K562 (cell line): ENCODE data around the gene RTF1. TPM values are rescaled to one million over a fixed set of nuclear protein-coding genes. Genes with fewer than 3 reads are reported as not detected.

Experiments used
- ATAC-seq: fragments of 200-7000 bp; cut with Tn5 transposase; 3 replicates; pipeline ENCODE4 v1.9.1; 2020; ENCODE audit warnings: moderate library complexity
- BruUV-seq: library from RNA; stranded (reverse); fragments of 400-500 nt; replicated peaks from 2 replicates; lab custom pipeline; 2021; lab: Mats Ljungman, UMichigan
- CTCF ChIA-PET: fragments of 300-600 bp; formaldehyde crosslinking; extraction: SDS; loops from one replicate; lab custom pipeline; 2021; ENCODE audit warnings: low intra/inter-chr PET ratio; lab: Yijun Ruan, JAX
- POLR2A ChIA-PET: fragments of 300-600, 350-650 bp; sonication (Branson Sonifier 250); formaldehyde crosslinking; extraction: SDS; loops from one replicate; lab custom pipeline; 2021; ENCODE audit warnings: antibody characterized with exemption, inconsistent platforms; lab: Yijun Ruan, JAX
- DNase-seq, 4 experiments: peaks; one replicate each; pipeline versions ENCODE4 v3.0.0 to v3.0.0-alpha.2; 2011 to 2018; ENCODE audit warnings: low spot score in 3 of 4, mixed read lengths in 3 of 4; ENCODE audit errors: extremely low read depth in 1 of 4
- FAIRE-seq: peaks from 2 replicates; lab custom pipeline; 2011; peaks lifted over from hg19 to GRCh38; lab: Jason Lieb, UNC
- H2AFZ ChIP-seq: 2 replicates; pipeline ENCODE4 v1.6.0; 2011; ENCODE audit warnings: low read depth, low read length, control low read depth, inconsistent platforms
- H3K27ac ChIP-seq: fragments of 200-600 bp; 3 replicates; pipeline ENCODE4 v1.8.0; 2011; ENCODE audit warnings: low read depth, mild to moderate bottlenecking, control low read depth, inconsistent platforms, low read length, moderate library complexity, mixed read lengths; ENCODE audit errors: extremely low read depth
- H3K27me3 ChIP-seq, 2 experiments: fragments of 300-600 bp in 1 of 2; 2 replicates in 1 of 2; 3 replicates in 1 of 2; pipeline versions ENCODE4 v1.6.0 to v1.8.0; 2011; ENCODE audit warnings: inconsistent platforms in 2 of 2, low read length in 2 of 2, mild to moderate bottlenecking in 1 of 2, mixed read lengths in 1 of 2, moderate library complexity in 1 of 2; ENCODE audit not compliant: control insufficient read depth in 2 of 2, insufficient read depth in 2 of 2
- H3K36me3 ChIP-seq: fragments of 300-600 bp; 3 replicates; pipeline ENCODE4 v1.8.0; 2011; ENCODE audit warnings: mild to moderate bottlenecking, low read length, inconsistent platforms; ENCODE audit not compliant: control insufficient read depth, insufficient read depth
- H3K4me1 ChIP-seq, 2 experiments: fragments of 200-600 bp in 1 of 2; replicated peaks in 1 of 2; 2 replicates in 1 of 2; 3 replicates in 1 of 2; pipeline versions ENCODE4 v1.5.1 to v1.8.0; 2011; ENCODE audit warnings: inconsistent platforms in 2 of 2, low read length in 2 of 2, mild to moderate bottlenecking in 1 of 2, mixed read lengths in 1 of 2, moderate library complexity in 1 of 2; ENCODE audit not compliant: control insufficient read depth in 2 of 2, insufficient read depth in 2 of 2
- H3K4me2 ChIP-seq: 2 replicates; pipeline ENCODE4 v1.6.1; 2011; ENCODE audit warnings: low read length, control low read depth, inconsistent platforms, mixed read lengths; ENCODE audit not compliant: insufficient read depth
- H3K4me3 ChIP-seq: fragments of 200-600 bp; sonication (generic), shearing (Covaris generic); 2 replicates; pipeline ENCODE4 v1.5.1; 2016; ENCODE audit warnings: control low read depth, inconsistent platforms
- H3K79me2 ChIP-seq: fragments of 200-600 bp; 3 replicates; pipeline ENCODE4 v1.8.0; 2011; ENCODE audit warnings: low read length, inconsistent platforms; ENCODE audit not compliant: control insufficient read depth, insufficient read depth
- H3K9ac ChIP-seq, 2 experiments: 2 replicates each; pipeline versions ENCODE4 v1.6.0 to v1.6.1; 2011; ENCODE audit warnings: low read depth in 2 of 2, low read length in 2 of 2, control low read depth in 1 of 2, inconsistent platforms in 1 of 2, mild to moderate bottlenecking in 1 of 2, mixed read lengths in 1 of 2; ENCODE audit not compliant: insufficient read depth in 1 of 2
- H3K9me1 ChIP-seq: one replicate; pipeline ENCODE4 v1.6.0; 2011; ENCODE audit warnings: inconsistent platforms, mild to moderate bottlenecking, low read length, moderate library complexity; ENCODE audit not compliant: control insufficient read depth, insufficient read depth
- H3K9me3 ChIP-seq: replicated peaks from 2 replicates; pipeline ENCODE4 v1.5.1; 2011; ENCODE audit warnings: low read depth, low read length, inconsistent platforms; ENCODE audit not compliant: control insufficient read depth, insufficient read depth
- H4K20me1 ChIP-seq: replicated peaks from 2 replicates; pipeline ENCODE4 v1.6.1; 2011; ENCODE audit warnings: low read length, inconsistent platforms, mixed read lengths; ENCODE audit not compliant: control insufficient read depth, insufficient read depth
- BDP1 ChIP-seq: IDR thresholded peaks from 3 replicates; pipeline ENCODE4 v1.6.1; 2011; ENCODE audit not compliant: insufficient read length, insufficient read depth
- CLOCK ChIP-seq: fragments of 250-450 bp; sonication (Bioruptor Pico); IDR thresholded peaks from 2 replicates; pipeline ENCODE4 v1.4.0; 2020; ENCODE audit warnings: mild to moderate bottlenecking, moderate library complexity, borderline replicate concordance
- ELF4 ChIP-seq: fragments of 450-650 bp; formaldehyde crosslinking; IDR thresholded peaks from 2 replicates; pipeline ENCODE4 v1.4.0; 2022; ENCODE audit warnings: missing genetic modification characterization
- KLF10 ChIP-seq: fragments of 250-450 bp; sonication (Bioruptor Pico); IDR thresholded peaks from 2 replicates; pipeline ENCODE4 v1.6.1; 2021; ENCODE audit warnings: matching md5 sums
- PHF21A ChIP-seq: fragments of 450-650 bp; IDR thresholded peaks from 2 replicates; pipeline ENCODE4 v1.6.1; 2017; ENCODE audit warnings: low read depth, borderline replicate concordance
- PML ChIP-seq: IDR thresholded peaks from 2 replicates; pipeline ENCODE4 v1.6.1; 2012; ENCODE audit warnings: low read length, inconsistent platforms
- POLR2G ChIP-seq: fragments of 200-400 bp; formaldehyde crosslinking; IDR thresholded peaks from 2 replicates; pipeline ENCODE4 v1.6.1; 2017; ENCODE audit warnings: low read depth, mild to moderate bottlenecking, antibody characterized with exemption, low read length, moderate library complexity
- TAF1 ChIP-seq: IDR thresholded peaks from 2 replicates; pipeline ENCODE4 v1.6.1; 2011; ENCODE audit warnings: mild to moderate bottlenecking, low read length, moderate library complexity; ENCODE audit not compliant: insufficient read depth, control insufficient read depth, severe bottlenecking; ENCODE audit errors: extremely low read depth
- TEAD2 ChIP-seq: fragments of 450-650 bp; IDR thresholded peaks from 2 replicates; pipeline ENCODE4 v1.6.1; 2016; ENCODE audit warnings: missing genetic modification characterization, control low read depth, missing compliant biosample characterization
- ZC3H11A ChIP-seq: IDR thresholded peaks from 2 replicates; pipeline ENCODE4 v1.6.1; 2012; ENCODE audit warnings: low read depth, low read length, improper control_type of control experiment
- ZNF224 ChIP-seq: sonication (generic); formaldehyde crosslinking; IDR thresholded peaks from 2 replicates; pipeline ENCODE4 v1.8.0; 2022; ENCODE audit warnings: mild to moderate bottlenecking, missing genetic modification reagents
- WGBS: fragments of 100-300 bp; shearing (Covaris generic); methylation state at CpG from one replicate; pipeline ENCODE4 v1.1.6; 2016; ENCODE audit warnings: low coverage, mixed read lengths; ENCODE audit not compliant: insufficient coverage; ENCODE audit errors: missing lambda C conversion rate; 5-methylcytosine and 5-hydroxymethylcytosine counted together
- in situ Hi-C: fragments of 300-500 bp; cut with MboI; formaldehyde crosslinking; loops from 4 replicates; pipeline ENCODE4 v1.15.0; 2018; ENCODE audit warnings: inconsistent platforms, mixed read lengths
- intact Hi-C: fragments of 100-400 bp; cut with micrococcal nuclease; formaldehyde crosslinking; loops from 2 replicates; pipeline ENCODE4 v1.14.2; 2022
- polyA plus RNA-seq, 8 experiments: library from polyadenylated mRNA; depleted of rRNA in 4 of 8; stranded (reverse) in 5 of 8; unstranded in 3 of 8; fragments of >200 nt; fragmentation: Nextera tagmentation in 2 of 8; fragmentation: Illumina TruSeq in 1 of 8; extraction: Ambion mirVana in 2 of 8; extraction: Trizol in 1 of 8; gene quantifications; 2 replicates each; pipeline versions ENCODE4 v1.2.1 to v1.2.3, GENCODE V29; 2011 to 2014; ENCODE audit warnings: inconsistent platforms in 1 of 8, missing spikeins in 1 of 8
- total RNA-seq, 7 experiments: library from RNA; depleted of rRNA in 6 of 7; stranded (reverse); fragments of >200 nt in 6 of 7; fragmentation: Illumina TruSeq in 2 of 7; extraction: Trizol in 2 of 7; gene quantifications; 2 replicates each; pipeline versions ENCODE4 v1.2.1 to v1.2.3, GENCODE V29; 2011 to 2021; ENCODE audit warnings: low replicate concordance in 1 of 7

Gene RTF1
- total and polyA plus RNA-seq, 9 of the 15 experiments (the other 6 are each of a cell fraction or from before 2014, with no cell fraction given): 7.6 to 69.5 (median 31.5) TPM

- Histone ChIP-seq H3K79me2 (no peaks in the 10 kb centered on the region), H3K9me1 (peaks cover 3% of the 10 kb centered on the region), H2AFZ (no peak overlapping the region), H3K36me3 (peaks cover 57% of the 10 kb centered on the region), H3K9me3 (no peaks in the 10 kb centered on the region), H3K27me3 (no peaks in the 10 kb centered on the region), H3K9ac (no peak overlapping the region), H3K27ac (no peak overlapping the region), H4K20me1 (no peaks in the 10 kb centered on the region; the same call in 1 of the 2 replicates), H3K4me1 (peaks cover 0 to 7% of the 10 kb centered on the region in 2 experiments; a peak in 1 of 5 replicates), H3K4me2 (no peak overlapping the region), H3K4me3 (no peak overlapping the region)
- ChIA-PET POLR2A (interaction anchor here (1.4 to 1.7 kb wide), 2 partner anchors 10 to 23 kb away, joined by 5 to 6 read pairs; partner anchors contain the start of gene RPAP1), CTCF (no interaction called here)
- in situ Hi-C loops (no loop called here), intact Hi-C loops (no loop called here)
- DNase-seq (no peak), ATAC-seq (no peak), FAIRE-seq (no peak)
- TF ChIP-seq ZNF224 (CRISPR knock-in tag): no peak
- TF ChIP-seq TAF1: peak; percentile 7
- TF ChIP-seq PHF21A: no peak
- TF ChIP-seq ELF4: no peak
- no peak for TF ChIP-seq BDP1
- peak; percentile 49 for TF ChIP-seq POLR2G
- no peak for TF ChIP-seq ZC3H11A
- no peak for TF ChIP-seq PML
- no peak for TF ChIP-seq CLOCK (CRISPR knock-in tag)
- no peak for TF ChIP-seq TEAD2 (tag)
- TF ChIP-seq KLF10: no peak
- no TSS peak for BruUV-seq
- 76% methylated on average over 9 of the region's 9 CpGs for WGBS
Measured at GRCh38 chr15:41521614-41522013, 104.7 kb downstream of the RTF1 start.
